Glomerular endothelial cell (primary cell): ENCODE measurements around the gene MAP3K19. TPM values are rescaled to one million over a fixed set of nuclear protein-coding genes. Genes with fewer than 3 reads are reported as not detected.
"Not testable (repeated sequence)": the region's sequence is repeated elsewhere in the genome, so short reads cannot be mapped to it uniquely, and the experiment has no call there.

Experiments
- DNase-seq: peaks from one replicate; pipeline ENCODE4 v3.0.0-alpha.2; 2011; ENCODE audit warnings: low read depth, low spot score; ENCODE audit errors: extremely low read depth
- total RNA-seq: library from RNA; depleted of rRNA; stranded (reverse); fragments of >200 nt; gene quantifications from 2 replicates; pipeline ENCODE4 v1.2.3, GENCODE V29; 2015

Gene MAP3K19, protein sequence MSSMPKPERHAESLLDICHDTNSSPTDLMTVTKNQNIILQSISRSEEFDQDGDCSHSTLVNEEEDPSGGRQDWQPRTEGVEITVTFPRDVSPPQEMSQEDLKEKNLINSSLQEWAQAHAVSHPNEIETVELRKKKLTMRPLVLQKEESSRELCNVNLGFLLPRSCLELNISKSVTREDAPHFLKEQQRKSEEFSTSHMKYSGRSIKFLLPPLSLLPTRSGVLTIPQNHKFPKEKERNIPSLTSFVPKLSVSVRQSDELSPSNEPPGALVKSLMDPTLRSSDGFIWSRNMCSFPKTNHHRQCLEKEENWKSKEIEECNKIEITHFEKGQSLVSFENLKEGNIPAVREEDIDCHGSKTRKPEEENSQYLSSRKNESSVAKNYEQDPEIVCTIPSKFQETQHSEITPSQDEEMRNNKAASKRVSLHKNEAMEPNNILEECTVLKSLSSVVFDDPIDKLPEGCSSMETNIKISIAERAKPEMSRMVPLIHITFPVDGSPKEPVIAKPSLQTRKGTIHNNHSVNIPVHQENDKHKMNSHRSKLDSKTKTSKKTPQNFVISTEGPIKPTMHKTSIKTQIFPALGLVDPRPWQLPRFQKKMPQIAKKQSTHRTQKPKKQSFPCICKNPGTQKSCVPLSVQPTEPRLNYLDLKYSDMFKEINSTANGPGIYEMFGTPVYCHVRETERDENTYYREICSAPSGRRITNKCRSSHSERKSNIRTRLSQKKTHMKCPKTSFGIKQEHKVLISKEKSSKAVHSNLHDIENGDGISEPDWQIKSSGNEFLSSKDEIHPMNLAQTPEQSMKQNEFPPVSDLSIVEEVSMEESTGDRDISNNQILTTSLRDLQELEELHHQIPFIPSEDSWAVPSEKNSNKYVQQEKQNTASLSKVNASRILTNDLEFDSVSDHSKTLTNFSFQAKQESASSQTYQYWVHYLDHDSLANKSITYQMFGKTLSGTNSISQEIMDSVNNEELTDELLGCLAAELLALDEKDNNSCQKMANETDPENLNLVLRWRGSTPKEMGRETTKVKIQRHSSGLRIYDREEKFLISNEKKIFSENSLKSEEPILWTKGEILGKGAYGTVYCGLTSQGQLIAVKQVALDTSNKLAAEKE (N-terminal part only)
- total RNA-seq, result not detected in 2 replicates

DNA sequence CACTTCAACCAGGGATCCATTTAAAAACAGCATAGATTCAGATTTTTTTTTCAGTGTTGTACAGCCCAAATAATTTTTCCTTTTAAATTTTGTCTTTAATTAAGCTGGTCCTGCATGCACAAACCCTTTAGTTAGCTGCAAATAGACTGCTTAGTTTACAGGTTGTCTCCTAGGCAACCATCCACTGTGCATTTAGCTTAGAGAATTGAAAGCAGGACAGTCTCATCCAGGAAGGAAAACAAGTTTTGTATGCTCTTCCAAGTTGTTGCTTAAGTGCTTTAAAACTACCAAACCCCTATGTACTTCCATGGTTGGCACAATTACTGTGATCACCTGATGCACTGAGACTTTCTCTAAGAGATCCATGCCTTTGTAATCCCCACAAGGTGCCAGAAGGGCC is at the start of gene MAP3K19:
MAP3K19 (minus strand) TSS at position 148 of the 400 bp plus-strand sequence. CDS start 22,800 bp downstream, outside the sequence.
- DNase-seq, result no peak

DNA sequence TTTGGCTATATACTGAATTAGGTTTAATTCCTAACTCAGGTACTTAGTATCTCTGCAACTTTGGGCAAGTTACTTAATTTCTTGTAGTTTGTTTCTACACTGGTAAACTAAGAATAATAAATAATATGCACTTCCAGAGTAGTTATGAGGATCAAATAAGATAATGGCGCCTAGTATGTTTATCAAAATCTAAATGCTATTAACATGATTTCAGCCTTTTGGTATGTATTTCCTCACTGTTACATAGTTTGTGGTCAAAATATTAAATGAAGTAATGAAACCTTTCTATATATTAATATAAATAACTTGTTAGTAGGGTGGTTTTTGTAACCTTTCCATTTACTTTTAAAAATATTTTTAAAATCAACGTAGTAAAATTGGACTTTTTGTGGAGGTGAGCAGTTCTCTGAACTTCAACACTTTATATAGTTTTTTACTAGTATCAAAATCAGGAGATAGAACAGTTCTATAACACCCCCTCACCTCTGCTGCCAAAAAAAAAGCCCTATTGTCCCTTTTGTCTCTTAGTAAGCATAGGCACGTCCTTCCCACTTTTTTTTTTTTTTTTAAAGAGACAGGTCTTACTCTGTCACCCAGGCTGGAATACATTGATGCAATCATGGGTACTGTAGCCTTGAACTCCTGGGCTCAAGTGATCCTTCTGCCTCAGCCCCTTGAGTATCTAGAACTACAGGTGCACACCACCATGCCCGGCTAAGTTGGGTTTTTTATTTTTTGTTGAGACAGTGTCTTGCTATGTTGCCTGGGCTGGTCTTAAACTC is 49.6 kb upstream of the MAP3K19 start:
- no peak for DNase-seq

GRCh38 chr2:135095591-135095990 is 48.3 kb upstream of the MAP3K19 start:
- DNase-seq, result no peak

DNA sequence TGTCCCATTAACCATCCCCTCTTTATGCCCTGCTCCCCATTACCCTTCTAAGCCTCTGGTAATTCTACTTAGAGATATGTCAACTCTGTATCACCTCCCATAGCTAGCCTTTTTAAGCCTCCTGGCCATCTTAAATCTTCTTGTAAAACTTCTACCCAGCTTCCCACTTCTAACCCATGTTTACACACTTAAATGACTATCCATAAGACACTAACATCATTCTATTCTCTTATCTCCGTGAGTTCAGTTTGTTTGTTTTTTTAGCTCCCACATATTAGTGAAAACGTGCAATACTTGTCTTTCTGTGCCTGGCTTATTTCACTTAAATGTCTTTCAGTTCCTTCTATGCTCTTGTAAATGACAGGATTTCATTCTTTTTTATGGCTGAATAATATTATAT is 47.3 kb upstream of the MAP3K19 start:
- no peak for DNase-seq

DNA sequence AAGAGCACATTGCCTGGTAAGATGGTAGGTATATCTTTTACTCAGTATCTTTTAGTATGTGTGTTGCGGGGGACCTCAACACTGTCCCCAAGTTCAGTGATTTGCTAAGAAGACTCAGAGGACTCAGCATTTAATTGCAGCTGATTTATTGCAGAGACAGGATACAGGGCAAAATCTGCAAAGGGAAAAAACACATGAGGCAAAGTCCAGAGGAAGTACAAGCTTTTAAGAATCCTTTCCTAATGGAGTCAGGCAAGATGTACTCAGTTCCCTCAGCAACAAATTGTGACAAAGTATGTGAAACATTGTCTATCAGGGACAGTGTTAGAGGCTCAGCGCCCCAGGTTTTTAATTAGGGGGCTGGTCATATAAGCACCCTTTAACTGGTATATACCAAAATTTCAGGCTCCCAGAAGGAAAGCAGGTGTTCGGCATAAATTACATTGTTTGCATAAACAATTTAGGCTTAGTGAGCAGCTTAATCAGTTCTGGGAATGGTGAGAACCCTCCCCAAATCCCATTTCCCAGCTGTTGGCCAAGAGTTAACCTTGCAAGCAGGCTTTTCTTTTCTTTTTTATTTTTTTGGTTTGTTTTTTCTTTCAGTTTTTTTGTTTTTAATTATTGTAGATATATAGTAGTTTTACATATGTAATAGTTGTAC is 46.6 kb upstream of the MAP3K19 start:
- DNase-seq, result no peak

GRCh38 chr2:135093193-135093592 is 45.9 kb upstream of the MAP3K19 start:
- DNase-seq, result no peak

DNA sequence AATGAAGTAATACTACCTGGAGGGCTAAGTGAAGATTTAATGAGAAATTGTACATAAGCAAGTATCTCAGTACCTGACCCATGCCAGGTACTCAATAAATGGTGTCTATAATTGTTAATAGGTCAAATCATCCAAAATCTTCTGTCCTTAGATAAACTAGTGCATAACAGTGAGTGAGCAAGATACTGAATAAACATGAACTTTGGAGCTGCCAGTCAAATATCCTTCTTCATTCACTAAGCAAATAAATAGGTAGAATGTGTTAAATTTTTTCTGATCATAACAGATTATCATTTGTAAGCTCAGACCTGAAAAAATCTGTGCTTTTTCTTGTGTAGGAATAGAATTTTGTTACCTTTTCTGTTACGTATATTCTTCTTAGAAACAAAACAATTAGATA is 44.4 kb upstream of the MAP3K19 start:
- no peak for DNase-seq

GRCh38 chr2:135089597-135089996 is 42.4 kb upstream of the MAP3K19 start:
- DNase-seq, result not testable (repeated sequence)

DNA sequence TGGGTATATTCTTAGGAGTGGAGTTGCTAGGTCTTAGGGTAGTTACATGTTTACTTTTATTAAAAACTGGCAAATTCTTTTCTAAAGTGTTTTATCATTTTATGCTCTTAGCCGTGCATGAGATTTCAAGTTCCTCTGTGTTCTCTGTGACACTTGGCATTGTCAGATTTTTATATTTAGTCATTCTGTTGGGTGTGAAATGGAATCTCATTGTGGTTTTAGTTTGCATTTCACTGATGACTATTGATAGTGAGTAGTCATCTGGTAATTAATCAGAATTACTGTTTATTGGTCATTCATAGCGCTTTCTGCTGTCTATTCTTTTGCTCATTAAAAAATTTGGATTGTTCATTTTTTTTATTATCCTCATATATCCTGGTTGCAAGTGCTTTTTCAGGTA is 39.0 kb upstream of the MAP3K19 start:
- DNase-seq, result no peak

- no peak for DNase-seq
Observed at GRCh38 chr2:135078417-135078816, 31.2 kb upstream of the MAP3K19 start.

GRCh38 chr2:135076556-135076955 is 29.3 kb upstream of the MAP3K19 start:
- no peak for DNase-seq

- DNase-seq, result no peak
Observed at GRCh38 chr2:135074216-135074615, 27.0 kb upstream of the MAP3K19 start.

DNA sequence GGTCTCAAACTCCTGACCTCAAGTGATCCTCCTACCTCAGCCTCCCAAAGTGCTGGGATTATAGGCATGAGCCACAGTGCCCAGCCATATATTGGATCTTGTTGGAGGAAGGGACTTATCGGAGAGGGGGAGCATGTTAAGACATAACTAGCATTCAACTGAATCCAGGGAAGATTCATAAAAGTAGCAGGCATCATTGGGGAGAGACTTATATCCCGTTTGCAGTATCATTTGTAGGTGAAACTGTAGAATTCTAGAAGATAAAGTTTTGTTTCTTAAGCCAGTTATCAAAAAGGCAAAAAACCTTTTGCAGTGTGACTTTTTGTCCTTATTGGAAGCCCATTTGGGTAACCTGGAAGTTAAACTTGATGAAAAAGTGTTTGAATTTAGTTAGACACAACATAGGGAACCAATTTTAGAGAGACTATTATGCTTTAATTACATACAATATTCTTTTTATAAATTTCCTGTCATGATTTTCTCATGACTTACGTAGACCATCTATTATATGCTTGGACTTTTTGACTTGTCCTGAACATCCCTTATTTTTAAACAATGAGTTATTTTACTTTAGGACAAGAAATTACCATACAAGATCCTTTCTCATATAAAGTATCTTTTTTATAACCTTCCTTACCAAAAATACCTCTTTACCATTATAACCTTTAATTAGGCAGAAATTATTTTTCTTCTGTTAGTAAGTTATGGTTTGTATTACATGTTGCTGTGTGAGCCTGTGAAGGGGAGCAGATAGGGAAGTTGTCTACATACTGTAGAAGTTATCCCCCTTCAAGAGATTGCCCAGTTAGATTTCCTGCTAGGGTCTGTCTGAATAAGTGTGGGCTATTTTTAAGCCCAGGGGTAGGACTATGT is 25.1 kb upstream of the MAP3K19 start:
- DNase-seq, result no peak

GRCh38 chr2:135066710-135067109 is 19.5 kb upstream of the MAP3K19 start:
- DNase-seq, result no peak

GRCh38 chr2:135064149-135064548 is 16.9 kb upstream of the MAP3K19 start:
- DNase-seq, result no peak

DNA sequence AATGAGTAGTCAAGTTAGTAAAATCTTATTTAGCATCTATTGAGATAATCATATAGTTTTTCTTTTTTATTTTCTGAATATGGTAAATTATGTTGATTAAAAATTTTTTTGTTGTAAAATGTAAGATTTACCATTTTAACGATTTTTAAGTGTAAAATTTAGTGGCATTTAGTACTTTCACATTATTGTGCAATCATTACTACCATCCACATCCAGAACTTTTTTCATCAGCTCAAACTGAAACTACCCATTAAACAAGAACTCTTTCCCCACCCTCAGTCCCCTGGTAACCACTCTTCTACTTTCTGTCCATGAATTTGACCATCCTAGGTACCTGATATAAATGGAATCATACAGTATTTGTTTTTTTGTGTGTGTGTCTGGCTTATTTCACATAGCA is 16.0 kb upstream of the MAP3K19 start:
- DNase-seq, result no peak

DNA sequence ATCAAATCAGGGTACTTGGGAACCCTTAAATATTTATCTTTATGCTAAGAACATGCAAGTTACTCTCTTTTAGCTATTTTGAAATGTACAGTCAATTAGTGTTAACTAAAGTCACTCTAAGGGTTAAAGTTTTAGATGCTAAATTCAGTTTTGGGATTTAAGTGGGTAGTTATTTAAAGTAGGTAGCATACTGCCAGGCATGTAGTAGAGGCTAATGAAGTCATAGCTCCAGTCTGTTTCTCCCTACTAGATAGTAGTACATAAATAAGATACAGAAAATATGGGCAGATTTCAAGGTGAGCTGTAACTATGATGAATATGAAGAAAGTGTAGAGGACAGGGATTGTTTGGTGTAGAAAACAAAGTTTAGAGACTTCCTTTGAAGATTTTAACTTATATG is 12.3 kb upstream of the MAP3K19 start:
- DNase-seq, result no peak

- no peak for DNase-seq
Observed at GRCh38 chr2:135056790-135057189, 9.5 kb upstream of the MAP3K19 start.

- no peak for DNase-seq
Observed at GRCh38 chr2:135055182-135055786, 8.0 kb upstream of the MAP3K19 start.
